HL-60 (cell line): ENCODE measurements around the gene UGT1A4.

Experiments
- DNase-seq, 2 experiments: peaks; one replicate each; pipeline ENCODE4 v3.0.0-alpha.2; 2010 to 2020; ENCODE audit warnings: low read depth in 1 of 2, low spot score in 1 of 2
- H3K27ac ChIP-seq: fragments of 250-450 bp; sonication (Bioruptor Pico); replicated peaks from 2 replicates; pipeline ENCODE4 v1.5.1; 2020; ENCODE audit warnings: mild to moderate bottlenecking, moderate library complexity
- H3K27me3 ChIP-seq: fragments of 250-450 bp; sonication (Bioruptor Pico); 2 replicates; pipeline ENCODE4 v1.5.1; 2021; ENCODE audit warnings: mild to moderate bottlenecking, moderate library complexity; ENCODE audit not compliant: insufficient read depth, poor library complexity, severe bottlenecking
- H3K4me3 ChIP-seq: replicated peaks from 2 replicates; pipeline ENCODE4 v1.5.1; 2011; ENCODE audit warnings: mild to moderate bottlenecking, control low read depth, low read length; ENCODE audit not compliant: insufficient read depth
- CTCF ChIP-seq: IDR thresholded peaks from one replicate; pipeline ENCODE4 v1.5.1; 2011; ENCODE audit warnings: low read length, control low read depth, inconsistent platforms; ENCODE audit not compliant: insufficient read depth
- GABPA ChIP-seq: IDR thresholded peaks from 2 replicates; pipeline ENCODE4 v1.6.1; 2012; ENCODE audit warnings: low read depth
- POLR2AphosphoS5 ChIP-seq: IDR thresholded peaks from 2 replicates; pipeline ENCODE4 v1.6.1; 2012; ENCODE audit warnings: low read depth
- REST ChIP-seq: IDR thresholded peaks from 2 replicates; pipeline ENCODE4 v1.6.1; 2012; ENCODE audit warnings: low read depth; ENCODE audit not compliant: insufficient replicate concordance
- SPI1 ChIP-seq: IDR thresholded peaks from 2 replicates; pipeline ENCODE4 v1.6.1; 2012; ENCODE audit warnings: low read depth, mild to moderate bottlenecking, borderline replicate concordance

UGT1A4 gene

GRCh38 chr2:233789554-233789953, 71.0 kb downstream of the UGT1A4 start:
- Histone ChIP-seq H3K27me3 (no peaks in the 10 kb centered on the region), H3K4me3 (no peak overlapping the region), H3K27ac (no peak overlapping the region)
- no peak for DNase-seq
- TF ChIP-seq GABPA = no peak
- no peak for TF ChIP-seq CTCF
- no peak for TF ChIP-seq SPI1
- TF ChIP-seq REST = no peak
- no peak for TF ChIP-seq POLR2AphosphoS5

GRCh38 chr2:233791151-233791882, 72.8 kb downstream of the UGT1A4 start:
- Histone ChIP-seq H3K27me3 (no peaks in the 10 kb centered on the region), H3K27ac (no peak overlapping the region), H3K4me3 (no peak overlapping the region)
- TF ChIP-seq REST = no peak
- no peak for TF ChIP-seq SPI1
- TF ChIP-seq CTCF = no peak
- TF ChIP-seq GABPA = no peak
- TF ChIP-seq POLR2AphosphoS5 = no peak
- DNase-seq = no peak

- Histone ChIP-seq H3K27me3 (no peaks in the 10 kb centered on the region), H3K27ac (no peak overlapping the region), H3K4me3 (no peak overlapping the region)
- TF ChIP-seq CTCF = no peak
- no peak for TF ChIP-seq POLR2AphosphoS5
- TF ChIP-seq GABPA = no peak
- TF ChIP-seq SPI1 = no peak
- TF ChIP-seq REST = no peak
- DNase-seq = no peak
Observed at GRCh38 chr2:233791883-233792329, 73.4 kb downstream of the UGT1A4 start.
